Kidney tubule cell (primary cell): Measurements from ENCODE around the gene BCL11B.

ENCODE experiments used
- DNase-seq: peaks from one replicate; pipeline ENCODE4 v3.0.0-alpha.2; 2018; ENCODE audit warnings: low spot score

BCL11B gene

DNA sequence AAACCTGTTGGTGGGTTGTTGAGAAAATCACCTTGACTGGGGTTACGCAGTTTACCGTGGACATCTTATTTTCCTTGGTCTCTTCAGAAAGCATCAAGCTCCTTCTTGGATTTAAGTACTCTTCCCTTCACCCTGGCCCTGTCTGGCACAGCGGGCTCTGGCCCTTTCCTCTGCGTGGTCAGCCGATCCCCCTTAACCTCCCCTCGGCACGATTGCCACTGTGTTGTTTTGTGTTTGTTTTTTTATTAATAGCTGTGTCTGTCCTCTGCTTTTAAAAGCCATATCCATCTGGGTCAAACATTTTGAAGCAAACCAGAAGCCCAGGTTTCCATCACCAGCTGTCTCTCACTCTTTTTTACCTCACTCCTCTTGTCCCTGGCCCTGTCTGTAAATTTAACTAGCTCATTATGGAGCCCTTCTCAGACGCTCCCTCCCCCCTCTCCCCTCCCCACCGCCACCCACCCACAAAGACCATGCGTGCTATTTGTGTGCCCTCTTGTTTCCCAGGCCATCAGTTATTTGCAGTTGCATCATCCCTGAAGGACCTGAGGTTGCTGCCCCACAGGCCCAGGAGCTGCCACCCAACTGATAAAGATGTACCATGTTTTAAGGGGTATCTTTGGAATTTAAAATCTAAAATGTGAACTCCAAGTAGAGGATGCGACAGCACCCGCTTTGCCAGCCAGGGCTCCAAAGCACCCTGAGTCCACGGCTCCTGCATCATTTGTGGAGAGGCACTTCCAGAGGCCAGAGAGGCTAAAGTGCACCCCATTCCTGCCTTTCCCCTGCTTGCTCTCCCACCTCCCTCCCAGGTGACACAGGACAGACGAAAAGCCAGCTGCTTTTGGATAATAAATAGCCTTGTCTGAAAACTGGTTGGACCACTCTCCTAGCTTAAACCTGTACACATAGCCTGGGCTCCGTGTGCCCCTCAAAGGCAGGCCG, 3.9 kb downstream of the BCL11B start:
- DNase-seq, result no peak

DNA sequence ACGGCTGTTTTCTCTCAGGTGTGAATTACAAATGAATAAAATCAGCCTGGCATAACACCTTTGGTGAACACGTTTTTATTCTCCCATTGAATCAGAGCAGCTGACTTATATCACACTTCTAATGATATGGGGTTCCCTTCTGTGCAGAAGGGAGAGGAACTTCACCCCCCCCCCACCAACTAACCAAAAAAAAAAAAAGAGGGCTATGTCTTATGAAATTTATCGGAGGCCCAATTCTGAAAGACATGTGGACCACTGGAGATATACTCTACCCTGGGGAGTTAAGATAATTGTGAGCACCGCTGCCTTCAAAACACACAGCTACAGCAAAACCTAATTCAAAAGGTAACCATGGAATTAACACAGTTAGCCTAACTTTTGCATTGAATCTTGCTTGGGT, 4.6 kb downstream of the BCL11B start:
- no peak for DNase-seq

DNA sequence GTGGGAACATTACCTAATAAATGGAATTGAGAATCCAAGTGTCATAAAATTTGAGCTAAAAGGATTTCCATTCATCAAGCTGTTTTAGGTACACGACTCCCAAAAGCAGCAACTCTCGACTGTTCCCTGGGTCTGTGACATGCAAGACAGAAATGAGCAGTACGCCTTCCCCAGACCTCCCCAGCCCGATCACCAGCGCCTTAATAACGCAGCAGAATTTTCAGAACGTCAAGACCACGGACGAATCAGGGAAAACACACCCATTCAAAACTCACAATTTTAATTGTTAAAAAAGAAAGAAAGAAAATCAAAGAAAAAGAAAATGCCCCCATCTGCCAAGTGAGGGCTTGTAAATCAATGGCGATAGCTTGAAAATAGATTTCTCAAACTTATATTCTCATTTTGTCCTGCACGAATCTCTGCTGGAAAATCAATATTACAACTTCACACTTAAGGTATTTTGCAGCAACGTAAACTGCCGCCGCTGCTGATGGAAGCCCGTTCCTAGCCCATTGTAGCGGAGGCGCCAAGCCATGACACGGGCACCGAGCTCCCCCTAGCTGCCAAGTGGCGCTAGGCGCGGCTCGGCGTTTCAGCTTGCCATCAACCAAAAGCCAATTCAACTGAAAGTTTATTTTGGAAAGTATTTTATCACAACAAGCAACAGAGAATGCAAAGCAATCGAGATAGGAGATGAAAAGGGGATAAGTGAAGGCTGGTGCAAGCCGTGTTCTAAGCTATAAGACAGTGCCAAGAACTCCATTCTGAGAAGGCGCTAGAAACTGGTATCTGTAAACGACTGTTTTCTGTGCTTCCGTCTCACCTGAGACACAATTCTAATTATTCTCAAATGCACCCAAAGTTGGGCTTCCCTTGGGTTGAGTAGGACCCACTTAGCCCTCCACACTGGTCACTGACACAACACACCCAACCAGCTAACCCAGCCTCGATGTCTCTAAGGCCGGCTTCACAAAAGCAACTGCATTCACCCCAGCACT, 5.5 kb downstream of the BCL11B start:
- peak; percentile 69 for DNase-seq

DNA sequence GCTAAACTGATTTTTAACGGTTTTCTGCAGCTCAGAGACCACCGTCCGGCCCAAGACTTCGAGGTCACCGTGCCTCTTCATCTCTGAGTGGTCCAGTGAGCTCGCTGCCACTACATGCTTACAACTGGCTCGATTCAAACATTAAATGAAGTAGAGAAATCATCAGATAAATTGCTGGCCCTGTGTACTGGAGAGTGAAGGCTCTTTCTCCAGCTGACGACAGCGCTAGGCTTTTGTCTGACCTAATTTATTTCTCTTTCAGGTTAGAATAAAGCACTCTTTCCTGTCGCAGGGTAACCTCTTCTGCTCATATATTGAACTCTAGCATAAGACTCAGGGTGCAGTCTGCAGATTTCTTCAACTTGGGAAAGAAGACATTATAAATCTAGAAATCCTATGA, 6.4 kb downstream of the BCL11B start:
- no peak for DNase-seq

DNA sequence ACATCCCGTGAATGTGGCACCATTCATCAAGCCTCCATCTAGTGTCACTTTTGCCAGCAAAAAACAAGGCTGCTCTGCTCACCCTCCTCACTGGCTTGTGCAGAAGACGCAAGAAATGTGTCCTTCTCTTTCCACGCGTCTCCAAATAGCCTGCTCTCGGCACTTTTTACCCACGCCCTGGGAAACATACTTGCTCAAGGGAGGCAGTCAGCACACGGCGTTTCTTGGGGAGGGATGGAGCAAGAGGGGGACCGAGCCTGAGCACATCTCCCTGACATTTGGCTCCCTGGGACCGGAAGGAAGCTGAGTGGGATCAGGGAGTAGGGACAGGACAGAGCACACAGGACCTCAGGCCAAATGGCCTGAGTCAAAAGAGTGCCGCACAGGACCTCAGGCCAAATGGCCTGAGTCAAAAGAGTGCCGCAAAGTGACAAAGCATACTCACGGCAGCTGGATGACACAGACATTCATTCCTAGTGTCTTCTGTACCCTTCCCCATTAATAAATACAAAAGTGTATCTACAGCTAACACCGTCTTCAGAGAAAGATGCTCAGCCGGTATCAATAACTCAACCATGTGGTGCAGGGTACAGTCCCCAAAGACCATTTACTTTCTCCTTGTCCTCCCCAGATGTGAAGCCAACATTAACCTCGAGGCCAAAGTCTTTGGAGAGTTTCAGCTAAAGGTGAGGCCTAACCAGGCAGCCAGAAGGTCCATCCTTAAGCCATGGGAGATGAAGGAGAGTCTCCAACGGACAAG, 7.1 kb downstream of the BCL11B start:
- DNase-seq, result no peak

DNA sequence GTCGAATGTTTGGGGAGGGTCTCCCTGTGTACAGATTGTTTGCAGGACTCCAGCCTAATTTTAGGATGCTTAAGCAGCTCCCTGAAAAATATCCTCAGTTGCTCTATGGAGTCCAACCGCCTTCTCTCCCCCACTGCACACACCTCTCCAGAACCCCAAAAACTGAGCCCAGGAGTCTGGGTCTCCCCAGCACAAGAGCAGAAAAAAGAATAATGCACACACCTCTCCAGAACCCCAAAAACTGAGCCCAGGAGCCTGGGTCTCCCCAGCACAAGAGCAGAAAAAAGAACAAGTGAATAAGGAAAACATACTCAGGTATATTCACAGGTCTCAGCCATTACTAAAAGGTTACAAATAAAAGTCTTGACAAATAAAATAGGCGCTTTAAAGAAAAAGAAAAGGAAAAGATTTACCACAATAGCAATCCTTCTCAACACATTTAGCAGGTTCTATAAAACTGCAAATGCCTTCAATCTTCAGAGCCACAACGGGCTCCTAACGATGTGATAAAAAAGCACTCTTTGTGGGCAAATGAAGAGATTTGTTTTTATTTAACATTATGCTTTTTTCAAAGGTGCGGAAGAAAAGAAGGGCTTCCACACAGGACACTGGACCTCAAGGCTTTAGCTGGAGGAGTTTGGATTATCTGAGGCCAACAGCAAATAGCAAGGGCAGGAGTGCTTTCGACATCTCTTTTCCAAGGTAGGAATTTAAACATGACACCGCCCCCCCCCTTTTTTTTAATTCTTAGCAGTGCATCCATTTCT, 8.2 kb downstream of the BCL11B start:
- no peak for DNase-seq

DNA sequence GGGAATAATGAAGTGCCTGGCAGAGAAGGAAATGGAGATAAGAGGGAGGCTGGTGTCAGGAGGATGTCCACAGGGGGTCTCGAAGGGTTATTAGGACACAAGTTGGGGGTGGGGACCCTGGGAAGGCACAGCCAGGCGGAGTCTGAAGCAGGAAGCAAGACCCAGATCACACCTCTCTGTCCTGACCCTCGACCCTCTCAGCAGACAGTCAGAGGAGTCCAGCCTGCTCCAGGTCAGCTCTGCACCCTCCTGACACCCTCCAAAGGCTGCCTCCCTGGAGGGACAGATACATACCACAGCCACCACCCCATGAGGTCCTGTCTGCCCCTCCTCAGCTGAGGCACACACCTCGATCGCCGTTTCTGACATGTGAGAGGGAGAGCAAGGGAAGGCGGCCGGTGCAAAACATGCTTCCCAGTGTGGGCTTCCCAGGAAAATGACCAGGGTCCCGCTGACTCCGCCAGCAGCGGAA, 9.0 kb downstream of the BCL11B start:
- no peak for DNase-seq

DNA sequence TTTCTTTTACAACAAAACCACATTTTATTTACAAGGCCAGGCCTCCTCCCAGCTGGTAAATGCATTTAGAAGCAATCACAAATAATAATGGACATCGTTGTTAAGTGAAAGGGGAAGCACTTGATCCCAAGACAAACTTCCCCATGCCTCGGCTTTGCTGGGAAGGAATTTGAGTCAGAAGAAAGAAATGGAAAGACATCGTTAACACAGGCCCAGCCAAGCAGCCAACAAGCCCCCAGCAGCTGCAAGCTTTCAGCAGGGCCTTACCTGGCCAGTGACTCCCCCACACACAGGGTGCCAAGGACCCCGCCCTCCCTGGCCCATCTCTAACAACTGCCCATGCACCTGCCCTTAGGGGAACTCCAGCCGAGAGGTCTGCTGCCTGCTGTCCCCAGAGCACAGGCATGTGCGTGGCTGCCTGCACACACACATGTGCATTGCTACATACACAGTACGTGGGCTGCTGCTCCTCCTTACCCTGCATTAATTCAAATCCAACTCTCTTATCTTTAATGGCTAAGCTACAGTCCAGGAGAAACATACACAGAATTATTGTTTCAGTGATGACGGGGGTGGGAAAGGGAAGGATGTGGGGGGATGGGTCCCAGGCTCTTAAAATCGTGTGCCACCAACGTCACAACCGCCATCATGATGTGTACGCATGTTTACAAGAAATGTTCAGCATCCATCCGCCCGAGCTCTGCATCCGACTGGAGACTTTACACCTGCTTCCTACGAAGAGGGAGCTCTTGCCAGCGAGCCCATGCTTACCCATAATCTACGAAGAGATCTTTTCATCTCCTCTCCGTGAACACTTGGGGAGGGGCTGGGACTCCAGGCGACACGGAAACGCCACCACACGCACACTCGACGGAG, 9.8 kb downstream of the BCL11B start:
- DNase-seq, result no peak

DNA sequence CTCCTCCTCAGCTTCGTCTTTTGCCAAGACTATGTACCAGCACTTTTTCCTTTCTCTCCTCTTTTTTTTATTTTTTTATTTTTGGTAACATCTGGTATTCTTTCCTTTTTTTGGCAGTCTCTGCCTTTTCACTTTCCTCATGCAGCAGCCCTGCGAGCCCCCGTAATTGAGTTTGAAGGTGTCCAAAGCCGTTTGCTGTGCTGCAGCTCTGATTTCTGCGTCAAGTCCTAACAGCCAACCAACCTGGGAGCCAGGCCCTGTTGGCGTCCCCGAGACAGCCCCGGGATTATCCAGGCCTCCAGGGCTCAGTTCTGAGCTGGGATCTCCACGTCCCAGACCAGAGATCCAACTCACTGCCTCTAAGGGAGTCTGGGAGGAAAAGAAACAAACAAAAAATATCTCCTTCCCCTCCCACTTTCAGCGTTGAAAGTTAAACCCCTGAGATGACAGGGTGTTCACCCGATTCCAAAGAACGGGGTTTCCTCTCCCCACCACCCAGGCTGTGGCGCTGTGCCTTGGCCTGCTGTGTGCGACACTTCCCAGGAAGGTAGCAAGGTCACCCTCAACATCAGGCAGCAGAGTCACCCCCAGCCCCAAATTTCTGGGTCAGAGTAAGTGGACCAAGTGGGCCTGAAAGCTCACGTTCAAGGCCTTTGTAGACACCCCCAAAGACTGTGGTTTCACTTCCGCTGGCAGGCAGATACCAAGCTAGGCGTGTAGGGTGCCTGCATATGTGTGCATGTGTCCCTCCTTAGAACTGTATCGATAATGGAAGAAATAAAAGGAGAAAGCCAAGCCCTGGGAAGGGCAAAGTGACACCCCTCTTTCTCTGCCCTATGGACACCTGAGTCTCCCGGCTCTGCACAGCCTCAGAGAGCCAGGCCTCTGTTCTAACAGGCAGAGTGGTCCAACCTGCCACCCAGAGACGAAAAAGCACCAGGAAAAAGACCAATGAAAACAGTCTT, 11.1 kb downstream of the BCL11B start:
- no peak for DNase-seq

DNA sequence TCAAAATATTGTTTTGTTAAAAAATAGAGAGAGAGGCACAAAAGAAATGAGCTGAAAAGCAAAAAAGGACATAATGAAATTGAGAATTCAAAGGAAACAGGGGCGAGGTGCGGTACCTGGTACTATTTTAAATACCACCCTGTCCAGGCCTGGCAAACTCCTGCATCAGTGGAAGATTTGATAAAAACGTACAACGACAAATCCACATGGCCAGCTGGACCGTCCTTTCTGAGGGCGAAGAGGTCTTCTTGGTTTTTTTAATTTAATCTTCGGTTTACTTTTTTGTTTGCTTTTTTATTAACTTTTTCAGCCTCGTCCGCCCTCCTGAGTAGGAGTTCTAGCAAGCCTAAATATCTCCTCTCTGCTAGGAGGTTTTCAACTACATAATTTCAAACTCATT, 11.9 kb downstream of the BCL11B start:
- DNase-seq, result no peak

DNA sequence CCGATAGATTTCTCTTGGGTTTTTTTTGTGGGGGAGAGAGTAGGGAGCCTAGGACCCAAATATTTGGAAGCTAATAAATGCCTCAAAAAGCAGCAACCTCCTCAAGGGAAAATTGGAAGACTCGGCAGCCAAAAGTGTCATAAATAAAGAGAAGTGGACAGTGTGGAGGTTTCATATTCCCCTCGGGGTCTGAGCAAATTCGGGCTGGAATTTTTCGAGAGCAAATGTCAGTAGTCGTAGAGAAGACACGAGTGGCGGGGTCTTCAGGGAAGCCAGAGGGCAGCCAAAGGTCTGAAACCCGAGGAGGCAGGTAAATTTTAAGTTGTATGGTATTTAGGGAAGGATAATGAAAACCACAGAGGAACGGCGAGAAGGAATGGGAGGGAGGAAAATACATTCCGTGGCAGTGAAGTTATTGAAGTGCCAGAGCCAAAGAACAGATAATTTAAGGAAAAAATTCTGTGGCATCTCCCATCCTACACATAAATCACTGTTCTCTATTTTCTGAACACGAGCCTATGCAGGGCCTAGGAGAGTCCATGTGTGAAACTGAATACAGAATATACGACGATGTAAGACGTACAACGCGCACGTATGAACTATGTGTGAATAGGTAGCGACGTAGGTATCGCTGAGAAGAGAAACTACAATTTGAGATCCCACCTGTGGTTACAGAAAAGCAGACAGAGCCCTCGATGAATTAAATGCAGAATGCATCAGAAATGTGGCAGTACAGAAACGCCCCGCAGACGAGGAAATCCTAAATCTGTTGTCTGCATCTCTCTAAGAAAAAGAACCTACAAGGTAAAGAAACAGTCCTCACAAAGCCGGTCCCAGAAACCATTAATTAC, 12.9 kb downstream of the BCL11B start:
- no peak for DNase-seq

DNA sequence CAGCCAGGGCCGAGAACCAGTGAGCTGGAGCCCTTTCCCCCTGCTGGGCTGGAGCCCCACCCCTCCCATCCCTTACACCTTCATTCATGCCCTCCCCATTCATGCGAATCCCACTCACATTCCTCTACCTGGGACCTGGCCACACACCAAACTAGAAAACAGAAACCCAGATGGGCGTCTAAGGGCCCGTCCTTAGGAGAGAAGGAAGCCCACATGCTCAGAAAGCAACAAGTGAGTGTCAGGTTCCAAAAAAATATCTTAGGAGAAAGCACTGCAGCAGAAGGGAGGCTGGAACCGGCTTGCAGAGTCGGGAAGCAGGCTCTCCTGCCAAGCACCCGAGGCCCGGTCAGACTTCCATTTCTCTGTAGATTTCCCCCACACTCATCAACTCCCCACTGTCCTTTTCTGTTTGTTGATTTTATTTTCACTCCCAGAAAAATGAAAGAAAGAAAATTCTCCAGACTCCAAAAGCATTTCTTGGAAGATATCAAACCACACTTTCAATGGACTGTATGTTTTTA, 13.6 kb downstream of the BCL11B start:
- DNase-seq, result no peak

DNA sequence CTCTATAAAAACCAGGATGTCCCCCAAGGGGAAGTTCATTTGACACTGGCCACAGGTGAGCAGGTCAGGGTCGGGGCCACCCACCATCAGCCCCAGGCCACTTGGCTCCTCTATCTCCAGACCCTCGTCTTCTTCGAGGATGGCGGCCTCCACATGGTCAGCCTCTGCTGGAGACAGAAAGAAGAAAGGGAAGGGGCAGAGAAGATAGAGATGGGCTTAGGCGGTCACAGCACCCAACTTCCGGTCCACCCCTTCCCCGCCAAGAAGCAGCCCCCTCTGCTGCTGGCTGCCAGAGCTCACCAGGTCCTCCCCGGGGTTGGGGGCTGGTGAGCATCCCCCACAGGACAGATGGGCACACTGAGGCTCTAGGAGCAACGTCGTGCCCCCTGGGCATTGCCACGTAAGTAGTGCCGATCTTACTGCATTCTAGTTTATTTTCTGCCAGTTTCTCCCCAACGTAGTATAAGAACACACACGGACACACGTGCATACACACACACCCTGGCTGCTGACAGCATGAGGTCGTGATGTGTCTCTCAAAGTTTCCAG, 14.2 kb downstream of the BCL11B start:
- DNase-seq, result no peak

DNA sequence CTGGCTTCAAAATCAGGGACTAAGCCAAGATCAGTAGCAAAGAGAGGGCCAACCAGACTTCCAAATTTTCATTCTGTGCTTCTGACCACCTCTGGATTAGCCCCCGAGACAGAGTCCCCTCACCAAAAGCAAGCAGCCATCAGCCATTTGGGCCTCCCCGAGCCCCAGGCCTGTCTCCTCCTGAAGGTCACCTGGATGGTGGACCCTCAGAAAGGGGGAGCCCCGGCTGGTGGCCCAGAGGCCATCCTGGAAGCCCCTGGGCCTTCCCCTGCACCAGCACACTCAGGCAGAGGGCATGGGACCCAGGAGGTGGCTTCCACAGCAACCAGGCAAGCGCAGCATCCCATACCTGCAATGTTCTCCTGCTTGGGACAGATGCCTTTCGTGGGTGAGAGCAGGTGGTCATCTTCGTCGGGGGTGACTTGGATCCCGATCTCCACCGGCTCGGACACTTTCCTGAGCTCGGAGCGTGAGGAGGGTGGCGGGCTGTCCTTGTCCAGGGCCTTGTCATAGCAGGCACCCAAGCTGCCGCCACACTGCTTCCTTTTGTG, 14.8 kb downstream of the BCL11B start:
- DNase-seq, result no peak

DNA sequence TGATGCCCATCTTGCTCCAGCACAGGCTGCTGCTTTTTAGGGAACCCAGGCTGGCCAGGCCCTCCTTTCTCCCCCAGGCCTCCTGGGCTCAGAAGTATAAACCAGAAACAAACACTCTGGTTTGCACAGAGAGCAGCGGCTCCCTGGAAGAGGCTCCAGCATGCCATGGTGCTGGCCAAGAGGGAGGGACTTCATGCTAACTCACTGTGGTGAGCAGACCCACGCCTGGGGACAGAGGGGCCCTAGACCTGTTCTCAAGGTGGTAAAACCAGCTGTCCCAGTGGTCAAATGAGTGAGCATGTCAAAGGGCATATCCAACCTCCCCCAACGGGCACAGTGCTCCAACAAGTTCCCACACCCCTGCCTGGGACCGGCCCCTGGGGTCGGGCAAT, 15.5 kb downstream of the BCL11B start:
- DNase-seq, result no peak

DNA sequence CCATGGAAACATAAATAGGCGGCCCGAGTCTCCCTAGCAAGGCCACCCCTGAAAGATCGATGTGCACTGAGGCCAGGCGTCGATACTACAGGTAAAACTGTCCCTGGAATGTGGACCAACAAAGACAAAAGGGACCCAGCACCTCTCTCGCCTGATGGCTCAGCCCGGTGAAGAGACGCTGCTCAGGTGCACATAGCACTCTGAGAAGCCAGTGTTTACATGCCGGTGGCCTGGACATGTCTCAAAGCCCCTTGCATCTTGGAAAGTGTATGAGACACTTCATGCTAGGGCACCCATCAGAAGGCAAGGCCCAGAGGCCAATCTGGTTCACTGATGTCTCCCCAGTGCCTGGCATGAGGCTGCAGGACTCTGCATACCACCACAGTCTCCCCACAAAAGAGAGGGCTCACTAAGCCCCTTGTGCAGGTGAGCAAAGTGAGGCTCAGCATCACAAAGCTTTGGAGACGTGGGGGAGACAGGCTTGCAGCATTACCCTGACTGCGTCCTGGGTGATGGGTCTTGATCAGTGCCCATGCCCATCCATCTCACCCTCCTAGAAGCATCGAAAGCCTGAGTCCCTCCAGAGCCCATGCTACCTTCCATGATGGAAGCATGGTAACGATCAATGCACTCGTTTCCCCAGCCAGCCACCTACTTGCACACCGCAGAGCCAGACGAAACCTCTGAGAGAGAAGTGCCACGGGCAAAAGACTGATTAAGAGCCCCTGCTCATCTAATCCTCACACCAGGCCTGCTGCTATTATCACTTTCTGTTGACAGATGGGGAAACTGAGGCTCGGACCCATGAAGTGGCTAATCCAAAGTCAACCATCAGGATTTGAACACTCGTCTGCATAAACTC, 16.1 kb downstream of the BCL11B start:
- no peak for DNase-seq
